ENCODE measurements around the gene CNN2. TPM values are rescaled to one million over a fixed set of nuclear protein-coding genes. Genes with fewer than 3 reads are reported as not detected.
A peak's percentile ranks its signal among the peaks of the same experiment; 100 is the strongest.

The CNN2 gene
- total RNA-seq: 69.3 TPM
- long read RNA-seq, transcript CNN2-201 (7 exons, 2,179 nt): major isoform, 39 of 48 reads
- long read RNA-seq, partial matches to known transcripts: 0 of 48 reads
- long read RNA-seq, other reads (novel, unspliced or antisense): 1 of 48 reads

- ATAC-seq: peak; percentile 73
- intact Hi-C loops (cut with DNase I): loop anchor here (10.0 kb wide), 1 partner anchor 359 kb away; the partner anchor contains the start of gene NDUFS7
- peak; percentile 94 for DNase-seq (ENCODE audit: missing footprints)
These were observed at the start of gene CNN2 for GRCh38 chr19:1025960-1026782. Gene CNN2, plus strand, starts transcription at chr19:1026608. Its CDS starts 54 bp downstream, at chr19:1026662.

GRCh38 chr19:977058-977464 is 49.3 kb upstream of the CNN2 start:
- DNase-seq (ENCODE audit: missing footprints) (no peak), ATAC-seq (no peak)
- intact Hi-C loops (cut with DNase I): no loop called here

DNA sequence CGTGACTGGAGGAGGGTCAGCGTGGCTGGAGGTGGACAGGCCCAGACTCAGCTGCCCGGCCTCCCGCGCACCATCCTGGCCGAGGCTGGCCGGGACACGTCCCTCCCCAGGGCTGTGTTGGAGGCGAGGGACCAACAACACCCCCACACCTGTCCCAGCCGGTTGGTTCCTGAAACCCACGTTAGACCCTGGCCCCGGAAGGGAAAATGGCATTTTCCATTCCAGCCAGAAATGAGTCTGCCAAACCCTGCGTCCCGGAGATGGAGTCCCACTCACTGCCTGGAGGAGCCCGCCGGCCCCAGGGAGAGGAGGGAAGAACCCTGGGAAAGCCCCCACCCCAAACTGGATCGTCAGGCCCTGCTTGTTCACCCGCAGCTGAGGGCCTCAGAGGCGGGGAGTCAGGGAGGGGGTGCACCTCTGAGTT is 47.1 kb upstream of the CNN2 start:
- DNase-seq (ENCODE audit: missing footprints): no peak
- ATAC-seq: no peak
- intact Hi-C loops (cut with DNase I): no loop called here

DNA sequence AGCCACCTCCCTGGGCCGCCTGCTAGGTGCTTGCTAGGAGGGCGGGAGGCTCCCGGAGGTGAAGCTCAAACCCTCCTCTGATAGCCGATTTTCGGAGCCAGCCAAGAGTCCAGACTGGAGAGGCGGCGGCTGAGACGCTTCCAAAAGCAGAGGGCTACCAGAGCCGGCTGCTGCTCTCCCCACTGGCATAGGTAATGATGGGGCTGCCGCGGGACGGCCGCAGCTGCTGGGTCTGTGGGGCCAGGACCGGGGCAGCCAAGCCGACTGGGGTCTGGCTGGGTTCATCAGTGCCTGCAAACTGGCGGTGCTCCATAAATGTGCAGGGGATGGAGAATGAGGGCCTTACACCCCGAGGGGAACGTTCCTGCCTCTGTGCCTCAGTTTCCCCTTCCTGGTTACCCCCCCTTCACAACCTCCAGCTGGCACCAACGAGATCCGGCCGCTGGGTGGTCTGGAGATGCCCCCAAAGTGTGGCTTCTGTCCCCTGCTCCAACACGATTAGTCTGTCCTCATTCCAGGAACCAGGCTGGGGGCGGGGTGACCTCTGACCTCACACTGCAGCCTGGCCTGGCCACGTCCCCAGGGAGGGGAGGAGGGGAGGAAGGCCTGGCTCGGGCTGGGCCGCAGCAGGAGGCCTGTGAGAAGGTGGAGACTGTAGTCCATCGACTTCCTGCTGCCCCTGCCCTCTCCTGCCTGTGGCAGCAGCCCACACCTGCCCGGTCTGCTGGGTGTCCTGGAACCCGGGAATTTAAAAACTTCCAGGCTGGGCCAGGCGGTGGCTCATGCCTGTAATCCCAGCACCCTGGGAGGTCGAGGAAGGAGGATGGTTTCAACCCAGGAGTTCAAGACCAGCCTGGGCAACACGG is 46.0 kb upstream of the CNN2 start:
- intact Hi-C loops (cut with DNase I): no loop called here
- DNase-seq (ENCODE audit: missing footprints) (no peak), ATAC-seq (no peak)

DNA sequence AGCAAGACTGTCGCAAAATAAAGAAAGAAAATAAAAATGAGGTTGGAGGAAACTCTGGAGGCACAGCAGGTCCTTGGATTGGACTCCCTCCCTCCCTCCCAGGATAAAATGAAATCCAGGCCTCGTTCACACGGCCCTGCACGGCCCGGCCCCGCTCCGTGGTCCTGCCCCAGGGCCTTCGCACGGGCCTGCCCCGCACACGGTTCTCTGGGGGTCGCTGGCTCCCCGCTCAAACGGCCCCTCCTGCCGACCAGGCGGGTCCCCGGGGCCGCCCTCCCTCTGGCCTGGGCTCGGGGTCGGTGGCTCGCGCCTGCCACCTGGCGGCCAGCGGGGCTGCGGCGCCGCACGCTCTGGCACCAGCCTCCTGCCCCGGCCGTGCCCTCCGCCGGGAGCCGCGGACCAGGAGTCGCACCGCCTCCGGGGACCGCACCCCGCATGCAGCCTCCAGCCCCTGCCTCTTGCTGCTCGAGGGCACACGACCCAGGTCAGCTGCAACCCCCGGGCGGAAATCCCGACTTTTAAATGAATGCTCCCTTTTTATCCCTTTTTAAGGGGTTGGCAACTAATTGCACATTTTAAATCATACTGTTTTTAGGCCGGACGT is 43.7 kb upstream of the CNN2 start:
- DNase-seq (ENCODE audit: missing footprints): peak; percentile 91
- intact Hi-C loops (cut with DNase I): loop anchor here (1.0 kb wide), 2 partner anchors 61 to 212 kb away; no protein-coding TSS in a partner anchor
- peak; percentile 82 for ATAC-seq

DNA sequence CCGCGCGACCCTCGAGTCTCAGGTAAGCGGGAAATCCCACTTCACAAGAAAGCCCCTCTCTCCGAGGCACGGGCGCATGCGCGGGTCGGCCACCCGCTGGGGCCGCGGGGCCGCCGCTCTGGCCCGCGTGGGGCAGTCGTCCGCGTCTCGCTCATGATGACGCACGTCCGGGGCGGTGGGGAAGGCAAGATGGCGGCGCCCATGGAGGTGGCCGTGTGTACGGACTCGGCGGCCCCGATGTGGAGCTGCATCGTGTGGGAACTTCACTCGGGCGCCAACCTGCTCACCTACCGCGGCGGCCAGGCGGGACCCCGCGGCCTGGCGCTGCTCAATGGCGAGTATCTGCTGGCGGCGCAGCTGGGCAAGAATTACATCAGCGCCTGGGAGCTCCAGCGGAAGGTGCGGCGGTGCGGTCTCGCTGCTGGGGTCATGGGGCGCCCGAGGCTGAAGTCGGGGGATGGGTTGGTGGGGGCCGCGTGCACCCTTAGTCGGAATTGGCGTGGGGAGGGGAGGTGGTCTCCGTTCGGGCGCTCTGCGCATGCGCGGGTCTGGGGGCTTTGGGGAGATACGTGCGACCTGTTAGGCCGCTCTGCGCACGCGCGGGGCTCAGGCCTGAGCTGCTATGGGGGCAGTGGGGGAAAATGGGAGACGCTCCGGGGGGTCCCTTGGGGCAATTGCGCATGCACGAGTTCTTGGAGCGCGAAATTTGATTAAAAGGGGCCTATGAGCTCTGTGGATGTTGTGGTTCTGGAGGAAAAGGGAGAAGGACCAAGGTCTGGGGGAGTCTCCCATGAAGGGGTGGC is 42.0 kb upstream of the CNN2 start, which contains the start of gene WDR18:
WDR18 (plus strand) TSS at position 181 of the 803 bp plus-strand sequence; CDS start at position 190, 9 bp downstream.
- peak; percentile 95 for ATAC-seq
- intact Hi-C loops (cut with DNase I): loop anchor here (1.0 kb wide), 2 partner anchors 59 to 127 kb away; no protein-coding TSS in a partner anchor

DNA sequence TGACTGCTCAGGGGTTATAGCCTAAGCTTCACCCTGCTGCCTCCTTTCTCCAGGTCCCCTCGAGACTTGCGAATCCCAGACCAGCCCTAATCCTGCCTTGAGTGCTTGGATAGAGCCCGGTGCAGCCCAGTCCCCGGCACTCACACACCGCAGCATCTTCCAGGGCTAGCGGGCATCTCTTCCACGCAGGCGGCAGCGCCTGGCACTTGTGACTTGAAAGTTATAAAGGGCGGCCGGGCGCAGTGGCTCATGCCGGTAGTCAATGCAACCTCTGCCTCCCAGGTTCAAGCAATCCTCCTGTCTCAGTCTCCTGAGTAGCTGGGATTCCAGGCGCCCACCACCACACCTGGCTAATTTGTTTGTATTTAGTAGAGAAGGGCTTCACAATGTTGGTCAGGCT is 40.3 kb upstream of the CNN2 start:
- ATAC-seq: no peak
- DNase-seq (ENCODE audit: missing footprints): no peak
- intact Hi-C loops (cut with DNase I): no loop called here

More for the DNA sequence above, 42.0 kb upstream of the CNN2 start, which contains the start of gene WDR18:
- DNase-seq (ENCODE audit: missing footprints): peak; percentile 97

GRCh38 chr19:988081-988480 is 38.3 kb upstream of the CNN2 start:
- no peak for DNase-seq (ENCODE audit: missing footprints)
- no peak for ATAC-seq
- intact Hi-C loops (cut with DNase I): no loop called here

DNA sequence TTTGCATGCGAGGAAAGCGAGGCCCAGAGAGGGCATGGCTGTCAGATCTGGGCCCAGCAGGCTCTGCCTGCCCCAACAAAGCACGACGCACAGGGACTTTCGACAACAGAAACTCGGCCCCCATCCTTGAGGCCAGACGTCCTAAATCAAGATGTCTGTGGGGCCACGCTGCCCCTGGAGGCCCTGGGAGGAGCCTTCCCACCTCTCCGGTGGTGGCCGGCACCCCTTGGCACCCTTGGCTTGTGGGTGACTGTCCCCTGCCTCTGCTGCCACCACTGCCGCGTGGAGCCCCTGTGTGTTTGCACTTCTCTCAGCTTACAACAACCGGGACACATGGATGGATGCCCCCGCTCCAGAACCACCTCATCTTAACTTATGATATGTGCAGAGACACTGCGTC is 37.9 kb upstream of the CNN2 start:
- ATAC-seq (no peak), DNase-seq (ENCODE audit: missing footprints) (no peak)
- intact Hi-C loops (cut with DNase I): no loop called here

GRCh38 chr19:989381-990081 is 36.9 kb upstream of the CNN2 start:
- no peak for DNase-seq (ENCODE audit: missing footprints)
- intact Hi-C loops (cut with DNase I): no loop called here
- ATAC-seq: no peak

- DNase-seq (ENCODE audit: missing footprints): no peak
- ATAC-seq: no peak
- intact Hi-C loops (cut with DNase I): no loop called here
These were observed 36.3 kb upstream of the CNN2 start for GRCh38 chr19:990119-990571.

- no peak for DNase-seq (ENCODE audit: missing footprints)
- ATAC-seq: no peak
- intact Hi-C loops (cut with DNase I): no loop called here
These were observed 35.7 kb upstream of the CNN2 start for GRCh38 chr19:990746-991145.

DNA sequence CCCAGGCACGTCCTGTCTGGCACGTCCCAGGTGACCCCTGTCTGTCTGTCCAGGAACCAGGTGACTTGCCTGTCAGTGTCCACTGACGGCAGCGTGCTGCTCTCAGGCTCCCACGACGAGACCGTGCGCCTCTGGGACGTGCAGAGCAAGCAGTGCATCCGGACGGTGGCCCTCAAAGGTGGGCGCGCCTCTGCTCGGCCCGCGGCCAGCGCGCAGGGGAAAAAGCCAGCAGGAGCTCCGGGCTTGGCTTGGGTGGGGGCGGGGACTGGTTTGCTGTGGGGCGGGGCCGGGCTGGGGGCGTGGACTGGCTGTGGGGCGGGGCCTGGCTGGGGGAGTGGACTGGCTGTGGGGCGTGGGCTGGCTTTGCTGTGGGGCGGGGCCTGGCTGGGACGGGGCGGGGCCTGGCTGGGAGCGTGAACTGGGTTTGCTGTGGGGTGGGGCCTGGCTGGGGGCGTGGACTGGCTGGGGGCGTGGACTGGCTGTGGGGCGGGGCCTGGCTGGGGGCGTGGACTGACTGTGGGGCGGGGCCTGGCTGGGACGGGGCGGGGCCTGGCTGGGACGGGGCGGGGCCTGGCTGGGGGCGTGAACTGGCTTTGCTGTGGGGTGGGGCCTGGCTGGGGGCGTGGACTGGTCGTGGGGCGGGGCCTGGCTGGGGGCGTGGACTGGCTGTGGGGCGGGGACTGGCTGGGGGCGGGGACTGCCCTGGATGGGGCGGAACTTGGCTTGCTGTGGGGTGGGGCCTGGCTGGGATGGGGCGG is 35.1 kb upstream of the CNN2 start:
- no peak for DNase-seq (ENCODE audit: missing footprints)
- no peak for ATAC-seq

GRCh38 chr19:991932-992669 is 34.3 kb upstream of the CNN2 start:
- no peak for DNase-seq (ENCODE audit: missing footprints)
- ATAC-seq: no peak

More for the DNA sequence above, 35.1 kb upstream of the CNN2 start:
- intact Hi-C loops (cut with DNase I): no loop called here

GRCh38 chr19:992670-993055 is 33.7 kb upstream of the CNN2 start:
- DNase-seq (ENCODE audit: missing footprints) (no peak), ATAC-seq (no peak)
- intact Hi-C loops (cut with DNase I): no loop called here

More at GRCh38 chr19:991932-992669, 34.3 kb upstream of the CNN2 start:
- intact Hi-C loops (cut with DNase I): no loop called here

DNA sequence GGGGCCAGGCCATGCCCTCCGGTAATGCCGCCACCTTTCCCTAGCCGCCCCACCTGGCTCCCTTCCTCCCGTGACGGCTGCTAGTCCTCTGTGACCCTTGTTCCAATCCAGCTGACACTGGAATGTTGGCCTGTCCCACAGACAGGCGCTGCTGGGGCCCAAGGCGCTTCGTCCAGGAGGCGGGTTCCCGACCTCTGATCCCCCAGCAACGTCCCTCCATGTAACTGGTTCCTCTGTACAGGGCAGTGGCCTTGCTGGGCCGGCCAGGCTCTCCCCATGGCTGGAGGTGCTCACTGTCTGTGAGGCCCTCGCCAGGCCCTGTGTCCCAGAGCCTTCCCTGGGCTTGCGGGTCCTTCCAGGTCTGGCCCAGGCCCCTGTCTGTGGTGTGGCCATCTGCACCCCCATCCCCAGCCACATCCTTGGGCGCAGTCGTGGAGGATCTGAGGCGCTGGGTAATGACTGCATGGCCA is 33.0 kb upstream of the CNN2 start:
- intact Hi-C loops (cut with DNase I): no loop called here
- ATAC-seq: no peak
- DNase-seq (ENCODE audit: missing footprints): no peak

Measured in Right ventricle myocardium inferior (tissue), 1 donor.